Jurkat, Clone E6-1 (cell line): Measurements from ENCODE around the gene KRTAP12-2.
"Not testable (repeated sequence)": the region's sequence is repeated elsewhere in the genome, so short reads cannot be mapped to it uniquely, and the experiment has no call there.

Experiments
- DNase-seq: peaks from one replicate; pipeline ENCODE4 v3.0.0-alpha.2; 2011; ENCODE audit warnings: low read depth, low spot score
- H3K4me3 ChIP-seq: 2 replicates; pipeline ENCODE4 v1.5.1; 2011; ENCODE audit warnings: mild to moderate bottlenecking, low read length, control low read depth, moderate library complexity

KRTAP12-2 gene

DNA sequence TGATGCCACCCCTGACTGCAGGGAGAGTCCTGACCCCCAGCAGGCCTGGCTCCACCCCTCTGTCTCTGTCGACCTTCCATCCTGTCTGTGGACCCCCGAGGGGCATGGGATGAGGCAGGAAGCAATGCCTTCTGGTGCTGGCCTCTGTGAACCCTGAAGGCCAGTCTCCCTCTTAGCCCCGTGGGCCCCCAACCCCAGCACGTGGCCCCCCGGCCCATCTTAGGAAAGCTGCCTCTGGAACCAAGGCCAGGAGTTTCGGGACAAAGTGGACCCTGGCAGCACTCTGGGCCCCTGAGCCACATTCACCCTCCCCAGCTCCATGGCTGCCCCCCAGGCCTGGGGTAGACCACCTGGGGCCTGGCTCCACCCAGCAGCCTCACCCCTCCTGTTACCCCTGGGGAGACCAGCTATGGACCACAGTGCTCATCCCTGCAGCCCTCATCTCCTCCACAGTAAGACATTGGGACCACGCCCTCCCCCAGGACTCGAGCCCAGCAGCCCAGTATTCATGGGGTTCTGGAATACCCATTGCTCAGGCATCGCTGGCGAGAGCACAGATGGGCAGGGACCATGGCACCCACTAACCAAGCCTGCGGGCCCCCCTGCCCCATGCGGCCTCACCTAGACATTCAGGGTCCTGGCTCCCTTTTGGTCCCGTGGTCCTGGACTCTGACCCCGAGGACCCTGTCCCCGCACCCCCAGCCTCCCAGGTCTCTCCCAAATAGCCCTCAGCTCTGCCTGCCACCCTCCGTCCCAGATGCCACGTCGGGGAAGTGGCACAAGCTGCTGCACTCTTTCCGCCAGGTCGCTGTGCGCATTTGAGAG, 28.0 kb downstream of the KRTAP12-2 start:
- not testable (repeated sequence) for H3K4me3 ChIP-seq, DNase-seq

DNA sequence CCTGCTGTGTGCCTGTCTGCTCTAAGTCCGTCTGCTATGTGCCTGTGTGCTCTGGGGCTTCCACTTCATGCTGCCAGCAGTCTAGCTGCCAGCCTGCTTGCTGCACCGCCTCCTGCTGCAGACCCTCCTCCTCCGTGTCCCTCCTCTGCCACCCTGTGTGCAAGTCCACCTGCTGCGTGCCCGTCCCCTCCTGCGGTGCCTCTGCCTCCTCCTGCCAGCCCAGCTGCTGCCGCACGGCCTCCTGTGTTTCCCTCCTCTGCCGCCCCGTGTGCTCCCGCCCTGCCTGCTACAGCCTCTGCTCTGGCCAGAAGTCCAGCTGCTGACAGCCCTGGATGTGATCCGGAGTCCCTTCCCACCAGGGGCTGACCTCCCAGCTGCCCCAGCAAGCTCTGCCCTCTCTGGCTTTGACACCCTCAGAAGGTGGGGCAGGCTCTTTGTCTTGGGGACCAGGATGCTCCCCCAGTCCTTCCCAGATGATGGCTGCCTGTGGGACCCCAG, 28.8 kb downstream of the KRTAP12-2 start:
- H3K4me3 ChIP-seq, DNase-seq: not testable (repeated sequence)

DNA sequence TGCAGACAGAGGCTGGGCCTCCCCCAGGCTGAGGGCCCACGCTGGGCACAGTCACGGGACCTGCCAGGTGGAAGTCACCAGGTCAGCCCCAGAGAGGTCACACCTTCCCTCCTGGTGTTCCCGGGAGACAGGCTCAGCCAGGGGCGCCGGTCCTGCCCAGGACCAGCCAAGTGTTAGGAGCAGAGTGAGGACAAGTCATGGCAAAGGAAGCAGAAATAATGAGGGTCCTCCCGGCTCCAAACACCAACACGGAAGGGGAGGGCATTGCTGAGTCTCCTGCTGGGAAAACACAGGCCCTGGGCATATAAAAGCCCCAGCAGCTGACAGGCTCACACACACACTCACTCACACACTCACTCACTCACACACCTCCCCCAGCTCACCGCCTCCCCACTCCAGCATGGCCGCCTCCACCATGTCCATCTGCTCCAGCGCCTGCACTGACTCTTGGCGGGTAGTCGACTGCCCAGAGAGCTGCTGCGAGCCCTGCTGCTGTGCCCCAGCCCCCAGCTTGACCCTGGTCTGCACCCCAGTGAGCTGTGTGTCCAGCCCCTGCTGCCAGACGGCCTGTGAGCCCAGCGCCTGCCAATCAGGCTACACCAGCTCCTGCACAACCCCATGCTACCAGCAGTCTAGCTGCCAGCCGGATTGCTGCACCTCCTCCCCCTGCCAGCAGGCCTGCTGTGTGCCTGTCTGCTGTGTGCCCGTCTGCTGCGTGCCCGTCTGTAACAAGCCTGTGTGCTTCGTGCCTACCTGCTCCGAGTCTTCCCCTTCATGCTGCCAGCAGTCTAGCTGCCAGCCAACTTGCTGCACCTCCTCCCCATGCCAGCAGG, 29.5 kb downstream of the KRTAP12-2 start, which contains the start of gene KRTAP10-10:
TSS of gene KRTAP10-10 (plus strand) at position 339 of the 833 bp plus-strand sequence. CDS start at position 401, 62 bp downstream.
- DNase-seq: no peak
- no peak within 1 kb of the TSS for H3K4me3 ChIP-seq

DNA sequence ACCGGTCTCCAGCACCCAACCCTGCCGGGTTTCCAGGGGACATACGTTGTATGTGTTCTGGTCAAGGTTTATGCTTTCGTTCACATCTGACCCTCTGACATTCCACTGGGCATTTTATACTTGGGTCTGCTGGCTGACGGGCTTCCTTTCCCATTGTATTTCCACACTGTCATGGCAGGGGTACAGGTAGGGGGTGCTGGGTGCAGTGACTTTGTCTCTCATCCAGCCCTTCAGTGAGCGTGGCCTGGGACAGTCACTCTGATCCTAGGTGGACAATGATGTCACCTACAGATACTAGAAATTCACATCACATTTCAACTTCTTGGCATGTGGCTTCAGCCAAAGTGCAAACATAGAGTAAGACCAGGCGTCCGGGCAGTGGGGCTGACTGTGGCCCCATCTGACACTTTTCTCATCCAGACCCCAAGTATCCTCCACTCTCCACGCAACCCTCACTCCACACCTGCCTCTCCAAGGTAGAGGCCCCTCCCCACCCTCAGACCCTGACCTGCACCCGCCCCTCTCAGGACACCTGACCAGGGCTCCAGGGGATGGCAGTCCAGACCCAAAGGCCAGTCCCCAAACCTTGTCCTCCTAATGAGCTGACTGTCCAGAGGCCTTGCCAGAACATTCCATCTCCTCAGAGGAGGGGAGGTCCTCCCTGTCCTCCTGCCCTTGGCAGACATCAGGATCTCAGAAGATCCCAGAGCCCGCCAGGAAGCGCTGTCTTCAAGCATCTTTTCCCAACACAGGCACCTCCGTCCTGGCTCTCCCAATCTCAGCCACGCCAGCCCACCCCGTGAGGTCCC, 30.3 kb downstream of the KRTAP12-2 start:
- H3K4me3 ChIP-seq: no peak overlapping the region
- no peak for DNase-seq

DNA sequence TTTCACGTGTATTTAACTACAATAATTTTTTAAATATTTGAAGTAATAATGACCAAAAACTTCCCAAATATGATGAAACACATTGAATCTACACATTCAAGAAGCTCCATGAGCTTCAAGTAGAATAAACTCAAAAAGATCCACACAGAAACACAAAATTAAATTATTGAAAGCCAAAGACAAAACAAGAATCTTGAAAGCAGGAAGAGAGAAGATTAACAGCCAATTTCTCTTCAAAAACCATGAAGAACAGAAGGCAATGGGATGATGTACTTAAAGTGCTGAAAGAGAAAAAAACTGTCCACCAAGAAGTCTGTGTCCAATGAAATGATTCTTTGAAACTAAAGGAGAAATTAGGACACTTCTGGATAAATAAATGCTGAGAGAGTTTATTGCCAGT, 34.7 kb downstream of the KRTAP12-2 start:
- no peak overlapping the region for H3K4me3 ChIP-seq
- DNase-seq: no peak

DNA sequence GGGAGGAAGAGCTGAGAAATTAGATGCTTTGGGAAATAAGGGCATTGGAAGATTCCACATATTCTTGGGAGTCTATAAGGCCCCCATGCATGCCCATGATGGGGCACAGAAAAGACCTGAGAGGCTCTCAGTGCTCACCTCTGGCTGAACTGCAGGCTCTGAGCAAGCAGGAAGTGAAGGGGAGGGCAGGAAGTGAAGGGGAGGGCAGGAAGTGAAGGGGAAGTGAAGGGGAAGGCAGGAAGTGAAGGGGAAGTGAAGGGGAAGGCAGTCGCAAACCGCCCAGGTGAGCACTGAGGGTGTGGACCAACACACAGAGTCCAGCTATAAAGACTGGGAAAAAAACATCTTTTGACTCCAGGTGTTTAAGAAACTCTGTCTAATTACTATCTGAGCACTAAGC, 36.3 kb downstream of the KRTAP12-2 start:
- H3K4me3 ChIP-seq: no peak overlapping the region
- no peak for DNase-seq

DNA sequence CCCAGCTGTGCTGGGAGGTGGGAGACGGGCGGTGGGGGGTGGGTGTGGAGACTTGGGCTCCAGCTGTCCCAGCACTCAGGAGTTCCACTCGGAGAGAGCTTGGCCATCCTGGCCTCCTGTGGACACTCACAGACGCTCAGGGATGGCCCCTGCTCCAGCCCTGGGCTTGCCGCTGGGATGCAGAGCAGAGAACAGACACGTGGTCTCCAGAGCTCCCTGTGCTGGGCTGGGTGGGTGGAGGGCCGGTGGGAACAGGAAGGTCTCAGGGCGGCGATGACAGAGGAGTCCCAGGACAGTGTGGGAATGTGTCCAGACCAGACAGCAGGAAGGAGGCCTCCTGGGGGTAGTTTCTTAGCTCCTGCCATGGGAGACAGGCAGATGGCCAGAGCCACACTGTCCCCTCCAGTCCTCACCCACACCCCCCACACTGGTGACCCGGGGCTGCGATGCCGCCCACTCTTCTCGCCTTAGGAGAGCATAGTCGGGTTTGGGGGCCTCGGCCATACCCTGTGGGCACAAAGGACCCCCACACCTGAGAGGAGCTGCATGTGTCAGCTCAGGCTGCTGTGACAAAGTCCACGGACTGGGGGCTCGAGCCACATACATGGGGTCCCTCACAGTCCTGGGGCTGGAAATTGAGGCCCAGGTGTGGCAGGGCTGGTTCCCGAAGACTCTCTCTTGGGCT, 37.9 kb downstream of the KRTAP12-2 start:
- no peak for DNase-seq
- no peak overlapping the region for H3K4me3 ChIP-seq

DNA sequence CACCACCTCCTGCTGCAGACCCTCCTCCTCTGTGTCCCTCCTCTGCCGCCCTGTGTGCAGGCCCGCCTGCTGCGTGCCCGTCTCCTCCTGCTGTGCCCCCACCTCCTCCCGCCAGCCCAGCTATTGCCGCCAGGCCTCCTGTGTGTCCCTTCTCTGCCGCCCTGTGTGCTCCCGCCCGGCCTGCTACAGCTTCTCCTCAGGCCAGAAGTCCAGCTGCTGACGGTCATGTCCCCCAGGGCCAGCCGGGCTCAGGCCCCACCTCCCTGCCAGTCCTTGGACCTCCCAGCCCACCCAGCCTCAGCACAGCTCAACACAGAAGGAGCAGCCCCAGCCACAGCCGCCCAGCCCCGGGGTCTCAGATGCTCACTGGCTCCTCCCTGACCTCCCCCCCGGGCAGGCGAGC, 38.9 kb downstream of the KRTAP12-2 start:
- not testable (repeated sequence) for DNase-seq

DNA sequence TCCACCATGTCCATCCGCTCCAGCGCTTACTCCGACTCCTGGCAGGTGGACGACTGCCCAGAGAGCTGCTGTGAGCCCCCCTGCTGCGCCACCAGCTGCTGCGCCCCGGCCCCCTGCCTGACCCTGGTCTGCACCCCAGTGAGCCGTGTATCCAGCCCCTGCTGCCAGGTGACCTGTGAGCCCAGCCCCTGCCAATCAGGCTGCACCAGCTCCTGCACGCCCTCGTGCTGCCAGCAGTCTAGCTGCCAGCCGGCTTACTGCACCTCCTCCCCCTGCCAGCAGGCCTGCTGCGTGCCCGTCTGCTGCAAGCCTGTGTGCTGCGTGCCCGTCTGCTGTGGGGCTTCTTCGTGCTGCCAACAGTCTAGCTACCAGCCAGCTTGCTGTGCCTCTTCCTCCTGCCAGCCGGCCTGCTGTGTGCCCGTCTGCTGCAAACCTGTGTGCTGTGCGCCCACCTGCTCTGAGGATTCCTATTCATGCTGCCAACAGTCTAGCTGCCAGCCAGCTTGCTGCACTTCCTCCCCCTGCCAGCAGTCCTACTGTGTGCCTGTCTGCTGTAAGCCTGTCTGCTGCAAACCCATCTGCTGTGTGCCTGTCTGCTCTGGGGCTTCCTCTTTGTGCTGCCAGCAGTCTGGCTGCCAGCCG, 39.4 kb downstream of the KRTAP12-2 start:
- DNase-seq, H3K4me3 ChIP-seq: not testable (repeated sequence)

More for the DNA sequence above, 38.9 kb downstream of the KRTAP12-2 start:
- H3K4me3 ChIP-seq: not testable (repeated sequence)

DNA sequence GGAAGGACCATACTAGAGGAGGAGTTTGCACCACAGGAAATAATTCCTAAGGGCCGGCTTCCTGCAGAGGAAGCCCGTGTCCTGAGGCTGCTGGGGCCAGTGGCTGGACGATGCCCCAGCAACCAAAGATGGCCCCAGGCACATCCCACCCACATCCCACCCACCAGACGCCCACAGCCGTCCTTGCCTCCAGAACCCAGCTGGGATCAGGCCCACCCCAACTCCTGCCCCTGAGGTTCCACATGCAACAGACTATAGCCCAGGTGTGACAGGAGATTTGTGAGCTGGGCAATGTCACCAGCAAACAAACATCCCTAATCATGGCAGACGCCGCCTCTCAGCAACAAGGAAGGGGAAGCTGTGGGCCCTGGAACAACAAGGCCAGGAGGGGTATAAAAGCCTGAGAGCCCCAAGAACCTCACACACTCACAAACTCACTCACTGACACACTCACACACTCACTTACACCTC, 40.0 kb downstream of the KRTAP12-2 start, which contains the start of gene KRTAP10-9:
TSS of gene KRTAP10-9 (plus strand) at position 421 of the 471 bp plus-strand sequence. CDS start 79 bp downstream, outside the sequence.
- DNase-seq: no peak

DNA sequence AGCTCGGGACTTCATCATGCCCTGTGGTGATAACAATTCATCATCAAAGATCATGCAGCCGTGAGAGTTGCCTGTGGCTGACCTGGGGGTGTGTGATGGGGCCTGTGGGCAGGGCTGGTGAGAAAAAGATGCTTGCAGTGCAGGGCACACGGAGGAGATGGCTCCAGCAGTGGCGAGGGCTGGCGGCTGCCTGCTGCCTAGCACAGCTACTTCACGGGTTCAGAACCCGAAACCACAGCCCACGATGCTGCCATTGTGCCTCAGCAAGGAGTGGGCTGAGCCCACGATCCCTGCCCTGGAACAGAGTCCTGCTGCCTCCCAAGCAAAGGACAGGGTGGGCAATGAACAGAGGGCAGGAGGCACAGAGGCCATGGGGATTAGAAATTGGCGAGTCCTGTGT, 40.5 kb downstream of the KRTAP12-2 start:
- no peak overlapping the region for H3K4me3 ChIP-seq
- DNase-seq: no peak

More for the DNA sequence above, 40.0 kb downstream of the KRTAP12-2 start, which contains the start of gene KRTAP10-9:
- no peak within 1 kb of the TSS for H3K4me3 ChIP-seq

DNA sequence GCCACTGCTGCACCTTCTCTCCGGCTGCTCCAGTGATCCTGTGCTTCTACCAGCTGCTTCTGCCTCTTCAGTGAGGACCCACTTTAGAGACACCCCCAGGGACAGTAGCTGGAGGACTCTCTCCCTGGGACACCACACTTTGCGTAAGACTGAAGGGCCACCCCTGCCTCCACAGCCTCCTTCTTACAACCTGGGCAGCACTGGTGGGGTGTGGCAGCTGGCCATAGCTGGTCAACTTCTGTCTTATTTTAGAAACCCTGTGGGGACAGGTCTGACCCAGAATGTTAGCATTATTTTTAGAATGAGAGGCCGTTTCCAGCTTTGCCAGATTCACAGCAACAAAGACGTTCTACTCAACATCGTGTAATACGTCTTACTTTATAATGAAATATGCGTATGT, 41.0 kb downstream of the KRTAP12-2 start:
- DNase-seq: no peak

DNA sequence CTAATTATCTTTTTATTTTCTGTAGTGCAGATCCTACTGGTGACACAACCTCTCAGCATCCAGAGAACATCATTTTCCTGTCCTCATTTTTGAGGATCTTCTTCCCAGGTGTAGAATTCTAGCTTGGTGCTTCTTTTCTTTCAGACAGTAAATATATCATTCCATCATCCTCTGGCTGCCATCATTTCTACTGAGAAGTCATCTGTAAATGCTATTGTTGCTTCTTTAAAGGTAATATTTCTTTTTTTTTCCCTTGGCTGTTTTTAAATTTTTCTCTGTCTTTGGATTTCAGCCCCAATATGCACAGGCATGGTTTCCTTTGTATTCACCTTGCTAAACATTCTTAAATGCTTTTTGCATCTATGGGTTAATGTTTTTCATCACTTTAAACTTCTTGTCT, 43.2 kb downstream of the KRTAP12-2 start:
- H3K4me3 ChIP-seq: no peak overlapping the region
- no peak for DNase-seq

More for the DNA sequence above, 41.0 kb downstream of the KRTAP12-2 start:
- no peak overlapping the region for H3K4me3 ChIP-seq

DNA sequence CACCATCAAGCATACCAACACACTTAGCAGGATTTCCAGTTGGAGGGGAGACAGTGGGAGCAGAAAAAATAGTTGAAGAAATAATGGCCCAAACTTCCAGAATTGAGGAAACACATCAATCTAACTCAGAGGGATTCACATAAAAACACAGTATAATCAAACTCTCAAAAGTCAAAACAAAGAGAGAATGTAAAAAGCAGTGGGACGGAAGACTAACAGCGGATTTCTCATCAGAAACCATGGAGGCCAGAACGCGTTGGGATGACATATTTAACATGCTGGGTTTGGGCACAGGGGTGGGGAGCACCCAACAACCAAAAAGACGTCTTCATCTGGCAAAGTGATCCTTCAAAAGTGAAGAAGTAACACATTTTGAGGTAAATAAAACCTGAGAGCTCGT, 46.8 kb downstream of the KRTAP12-2 start:
- no peak for DNase-seq
- no peak overlapping the region for H3K4me3 ChIP-seq

DNA sequence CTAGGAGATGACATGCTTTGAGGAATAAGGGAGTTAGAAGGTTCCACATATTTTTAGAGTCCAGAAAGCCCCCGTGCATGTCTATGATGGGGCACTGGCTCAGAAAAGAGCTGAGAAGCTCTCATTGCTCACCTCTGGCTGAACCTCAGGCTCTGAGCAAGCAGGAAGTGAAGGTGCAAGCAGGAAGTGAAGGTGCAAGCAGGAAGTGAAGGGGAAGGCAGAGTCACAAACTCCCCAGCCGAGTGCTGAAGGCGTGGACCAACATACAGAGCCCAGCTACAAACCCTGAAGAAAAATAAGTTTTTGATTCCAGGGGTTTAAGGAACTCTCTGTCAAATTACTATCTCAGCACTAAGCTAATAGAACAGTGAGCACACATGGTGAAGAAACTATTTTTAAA, 47.8 kb downstream of the KRTAP12-2 start:
- H3K4me3 ChIP-seq: no peak overlapping the region
- peak; percentile 25 for DNase-seq

DNA sequence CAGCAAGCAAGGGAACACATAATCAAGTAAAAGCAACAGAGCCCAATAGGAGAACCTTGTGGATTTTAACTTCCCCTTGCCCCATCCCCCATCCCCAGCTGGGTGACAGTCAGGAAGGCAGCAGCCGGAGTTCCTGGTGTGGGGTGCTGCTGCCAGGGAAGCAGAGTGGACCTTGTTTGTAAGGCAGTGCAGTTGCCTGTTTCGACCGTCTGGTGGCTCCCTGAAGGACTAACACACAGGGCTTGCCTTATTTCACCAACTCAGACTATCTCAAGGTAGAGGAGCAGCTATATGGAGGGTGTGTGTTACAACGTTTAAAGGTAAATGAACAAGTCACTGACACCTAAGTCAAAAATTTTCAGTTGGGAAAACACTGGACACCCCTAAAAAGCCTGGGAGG, 48.2 kb downstream of the KRTAP12-2 start:
- no peak for DNase-seq
- no peak overlapping the region for H3K4me3 ChIP-seq

DNA sequence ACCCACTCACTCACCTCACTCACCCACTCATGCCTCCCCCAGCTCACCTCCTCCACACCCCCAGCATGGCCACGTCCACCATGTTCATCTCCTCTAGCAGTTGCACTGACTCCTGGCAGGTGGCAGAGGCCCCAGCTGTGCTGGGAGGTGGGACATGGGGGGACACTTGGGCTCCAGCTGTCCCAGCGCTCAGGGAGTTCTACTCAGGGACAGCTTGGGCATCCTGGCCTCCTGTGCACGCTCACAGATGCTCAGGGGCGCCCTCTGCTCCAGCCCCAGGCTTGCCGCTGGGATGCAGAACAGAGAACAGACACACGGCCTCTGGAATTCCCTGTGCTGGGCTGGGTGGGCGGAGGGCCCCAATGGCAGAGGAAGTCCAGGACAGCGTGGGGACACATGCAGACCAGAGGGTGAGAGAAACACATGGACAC, 49.6 kb downstream of the KRTAP12-2 start:
- H3K4me3 ChIP-seq: no peak overlapping the region
- no peak for DNase-seq

DNA sequence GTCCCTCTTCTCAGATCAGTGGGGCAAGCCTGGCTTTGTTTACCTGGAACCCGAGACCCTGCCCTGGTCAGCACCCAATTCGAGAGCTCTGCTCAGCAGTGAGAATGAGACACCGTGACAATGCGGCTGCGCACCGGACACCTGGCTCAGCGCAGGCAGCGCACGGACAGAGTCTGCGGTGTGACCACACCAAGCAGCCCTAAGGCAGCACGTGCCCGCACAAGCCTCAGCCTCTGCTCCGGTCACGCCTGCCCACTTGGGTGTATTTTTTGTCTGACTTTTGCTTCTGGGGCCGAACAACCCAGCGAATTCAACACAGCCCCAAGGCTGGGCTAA, 50.2 kb downstream of the KRTAP12-2 start:
- no peak for DNase-seq
- H3K4me3 ChIP-seq: no peak overlapping the region
